Spleen (tissue), 11 donors: Measurements from ENCODE around the gene LDB1. TPM values are rescaled to one million over a fixed set of nuclear protein-coding genes. Genes with fewer than 3 reads are reported as not detected.
A peak's percentile ranks its signal among the peaks of the same experiment; 100 is the strongest.

Experiments used
- DNase-seq: peaks from one replicate; pipeline ENCODE4 v3.0.0-alpha.2; 2020
- H3K27ac ChIP-seq, 8 donors: fragments of 200-600 bp; sonication (generic) in 7 of 8; 1 replicate in 4 of 8; 2 replicates in 4 of 8; pipeline versions ENCODE4 v1.5.0 to v1.8.0; 2016 to 2021; ENCODE audit warnings: inconsistent platforms in 4 of 8, mild to moderate bottlenecking in 4 of 8, moderate library complexity in 1 of 8
- H3K27me3 ChIP-seq, 7 donors: fragments of 200-600 bp; sonication (generic) in 6 of 7; replicated peaks in 1 of 7; 1 replicate in 4 of 7; 2 replicates in 3 of 7; pipeline versions ENCODE4 v1.5.0 to v1.8.0; 2016 to 2021; ENCODE audit warnings: inconsistent platforms in 3 of 7, mild to moderate bottlenecking in 1 of 7
- H3K36me3 ChIP-seq, 6 donors: fragments of 200-600 bp; sonication (generic) in 5 of 6; 1 replicate in 4 of 6; 2 replicates in 2 of 6; pipeline versions ENCODE4 v1.5.0 to v1.8.0; 2016 to 2021; ENCODE audit warnings: inconsistent platforms in 2 of 6
- H3K4me1 ChIP-seq, 6 donors: fragments of 200-600 bp; sonication (generic) in 5 of 6; 1 replicate in 3 of 6; 2 replicates in 3 of 6; pipeline versions ENCODE4 v1.5.0 to v1.8.0; 2016 to 2021; ENCODE audit warnings: inconsistent platforms in 3 of 6
- H3K4me3 ChIP-seq, 8 donors: fragments of 200-600 bp; sonication (generic) in 7 of 8; 1 replicate in 4 of 8; 2 replicates in 4 of 8; pipeline versions ENCODE4 v1.5.0 to v1.8.0; 2016 to 2021; ENCODE audit warnings: inconsistent platforms in 4 of 8, mild to moderate bottlenecking in 4 of 8, moderate library complexity in 2 of 8
- H3K9me3 ChIP-seq, 8 donors: fragments of 200-600 bp; sonication (generic) in 7 of 8; 1 replicate in 4 of 8; 2 replicates in 4 of 8; pipeline versions ENCODE4 v1.5.0 to v1.8.0; 2016 to 2021; ENCODE audit warnings: inconsistent platforms in 4 of 8
- POLR2A ChIP-seq, 3 donors: fragments of 450-650 bp; IDR thresholded peaks; one replicate each; pipeline ENCODE4 v1.5.1; 2017; ENCODE audit warnings: antibody characterized with exemption in 3 of 3, mild to moderate bottlenecking in 1 of 3
- POLR2AphosphoS5 ChIP-seq, 3 donors: sonication (generic); formaldehyde crosslinking; IDR thresholded peaks; one replicate each; pipeline ENCODE4 v1.5.1; 2017; ENCODE audit warnings: antibody characterized with exemption in 3 of 3
- WGBS, 5 donors: extraction: QIAGEN DNeasy Blood & Tissue Kit in 3 of 5; methylation state at CpG; one replicate each; pipeline versions ENCODE4 v1.1.5 to v1.1.7; 2013 to 2018; 5-methylcytosine and 5-hydroxymethylcytosine counted together
- intact Hi-C: fragments of 100-400 bp; cut with DNase I; formaldehyde crosslinking; loops from one replicate; pipeline ENCODE4 v1.15.0; 2023; ENCODE audit warnings: low total_unique reads
- polyA plus RNA-seq, 3 donors: library from polyadenylated mRNA; stranded (reverse); fragments of 200-250 nt; gene quantifications; one replicate each; pipeline ENCODE4 v1.2.1, GENCODE V29; 2013
- total RNA-seq, 7 donors: library from RNA; depleted of rRNA in 3 of 7; stranded (reverse); fragments of >200 nt in 3 of 7; fragmentation: NEBNext Ultra II Directional in 4 of 7; extraction: Animal tissue kit (Norgen Biotek cat#: 25700) in 4 of 7; gene quantifications; one replicate each; pipeline versions ENCODE4 v1.1.0 to v1.2.1, GENCODE V29; 2016 to 2021
- TF ChIP-seq, protein P1 (sequence below), 11 experiments: fragments of 200-600 bp in 7 of 11; fragments of 450-650 bp in 4 of 11; sonication (generic) in 4 of 11; IDR thresholded peaks in 8 of 11; conservative IDR thresholded peaks in 3 of 11; 1 replicate in 7 of 11; 2 replicates in 4 of 11; pipeline versions ENCODE4 v1.4.0 to v1.8.0; 2016 to 2021; ENCODE audit warnings: antibody characterized with exemption in 11 of 11, inconsistent platforms in 4 of 11, mild to moderate bottlenecking in 1 of 11
- donor health status: healthy with polysubstance abuse.
- donor health status: DM: no; HTN: no; CAD: no; lungs with moderate emphysema.
- donor health status: DM: no; HTN: no; CAD: no.
- donor health status: Bipolar disorder and iron deficiency.
- donor health status: healthy.
- donor health status: DM: no; HTN: no; CAD: no.
- donor health status: DM: yes; HTN: yes; CAD: no.

LDB1 gene
- total and polyA plus RNA-seq, 10 donors: 22.5 to 89.9 (median 65.1) TPM

DNA sequence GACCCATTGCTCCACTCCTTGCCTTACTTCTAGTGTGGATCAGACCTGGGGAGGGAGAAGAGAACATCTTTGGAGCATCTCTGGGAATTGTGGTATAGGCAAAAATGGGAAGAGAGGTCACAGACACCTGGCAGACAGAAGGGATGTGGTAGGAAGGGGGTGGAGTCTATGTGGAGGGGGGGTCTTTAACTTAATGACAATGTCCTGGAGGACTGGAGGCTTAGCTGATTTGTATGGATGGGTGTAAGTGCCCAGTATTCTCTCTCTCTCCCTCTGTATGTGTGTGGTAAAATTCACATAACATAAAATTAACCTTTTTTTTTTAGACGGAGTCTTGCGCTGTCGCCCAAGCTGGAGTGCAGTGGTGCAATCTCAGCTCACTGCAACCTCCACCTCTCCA is 3.1 kb upstream of the LDB1 start:
- Histone ChIP-seq H3K27ac (peak overlapping the region in 1 of 8 donors; percentile 99), H3K4me3 (no peak overlapping the region), H3K27me3 (no peaks in the 10 kb centered on the region), H3K36me3 (no peaks in the 10 kb centered on the region), H3K4me1 (peaks cover 9 to 38% (median 25%) of the 10 kb centered on the region in 6 donors), H3K9me3 (no peaks in the 10 kb centered on the region)
- no peak for DNase-seq
- TF ChIP-seq POLR2AphosphoS5 (IDR thresholded peaks at IDR 0.05) (no peak), POLR2A (IDR thresholded peaks at IDR 0.05) (no peak)
- TF ChIP-seq, protein P1, sequence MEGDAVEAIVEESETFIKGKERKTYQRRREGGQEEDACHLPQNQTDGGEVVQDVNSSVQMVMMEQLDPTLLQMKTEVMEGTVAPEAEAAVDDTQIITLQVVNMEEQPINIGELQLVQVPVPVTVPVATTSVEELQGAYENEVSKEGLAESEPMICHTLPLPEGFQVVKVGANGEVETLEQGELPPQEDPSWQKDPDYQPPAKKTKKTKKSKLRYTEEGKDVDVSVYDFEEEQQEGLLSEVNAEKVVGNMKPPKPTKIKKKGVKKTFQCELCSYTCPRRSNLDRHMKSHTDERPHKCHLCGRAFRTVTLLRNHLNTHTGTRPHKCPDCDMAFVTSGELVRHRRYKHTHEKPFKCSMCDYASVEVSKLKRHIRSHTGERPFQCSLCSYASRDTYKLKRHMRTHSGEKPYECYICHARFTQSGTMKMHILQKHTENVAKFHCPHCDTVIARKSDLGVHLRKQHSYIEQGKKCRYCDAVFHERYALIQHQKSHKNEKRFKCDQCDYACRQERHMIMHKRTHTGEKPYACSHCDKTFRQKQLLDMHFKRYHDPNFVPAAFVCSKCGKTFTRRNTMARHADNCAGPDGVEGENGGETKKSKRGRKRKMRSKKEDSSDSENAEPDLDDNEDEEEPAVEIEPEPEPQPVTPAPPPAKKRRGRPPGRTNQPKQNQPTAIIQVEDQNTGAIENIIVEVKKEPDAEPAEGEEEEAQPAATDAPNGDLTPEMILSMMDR (IDR thresholded peaks at IDR 0.05 in 8 of 11, conservative IDR thresholded peaks at IDR 0.05 in 3 of 11): no peak
- 83 to 95% (median 92%) methylated on average over 3 of the region's 3 CpGs for WGBS, 5 donors
- intact Hi-C loops: no loop called here

- TF ChIP-seq, protein P1 (IDR thresholded peaks at IDR 0.05 in 8 of 11, conservative IDR thresholded peaks at IDR 0.05 in 3 of 11): no peak
- TF ChIP-seq POLR2AphosphoS5 (IDR thresholded peaks at IDR 0.05) (no peak), POLR2A (IDR thresholded peaks at IDR 0.05) (no peak)
- intact Hi-C loops: no loop called here
- WGBS, 5 donors: 96 to 100% (median 100%) methylated on average over 1 of the region's 1 CpG
- Histone ChIP-seq H3K36me3 (no peaks in the 10 kb centered on the region), H3K27me3 (no peaks in the 10 kb centered on the region), H3K9me3 (no peaks in the 10 kb centered on the region), H3K4me1 (peaks cover 17 to 46% (median 33%) of the 10 kb centered on the region in 6 donors), H3K4me3 (no peak overlapping the region), H3K27ac (peak overlapping the region in 5 of 8 donors; percentile 94 to 99 (median 97))
- DNase-seq: no peak
Measured at GRCh38 chr10:102122450-102122849, 2.3 kb upstream of the LDB1 start.

DNA sequence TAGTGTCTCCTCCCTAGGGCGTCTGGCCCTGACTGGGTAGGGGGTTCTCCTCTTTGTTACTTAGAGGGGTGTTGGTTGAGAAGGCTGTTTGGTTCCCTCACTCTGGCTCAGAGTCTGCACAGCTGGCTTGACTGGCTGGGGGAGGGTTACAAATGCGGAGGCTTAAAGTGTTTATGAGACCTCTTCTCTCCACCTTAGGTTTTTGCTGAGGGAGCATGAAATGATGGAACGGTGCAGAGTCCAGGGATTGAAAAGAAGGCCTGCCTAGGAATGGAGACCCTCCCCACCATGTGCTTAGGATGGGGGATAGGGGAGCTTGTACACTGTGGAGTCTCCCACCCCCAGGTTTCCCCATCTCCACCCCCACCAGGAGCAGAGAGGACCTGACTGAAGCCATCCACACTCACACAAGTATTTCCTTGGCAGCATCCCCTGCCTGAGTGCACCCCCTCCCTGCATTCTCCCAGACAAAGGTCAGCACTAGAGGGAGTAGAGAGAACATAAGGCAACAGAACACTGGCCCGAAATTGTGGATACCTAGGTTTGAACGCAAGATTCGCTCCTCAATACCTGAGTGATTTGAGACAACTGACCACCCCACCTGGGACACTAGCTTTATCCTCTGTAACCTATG is 1.7 kb upstream of the LDB1 start:
- no peaks in the 10 kb centered on the region for H3K9me3 ChIP-seq
- H3K4me3 ChIP-seq: peak overlapping the region in 4 of 8 donors; percentile 67 to 97 (median 80)
- H3K36me3 ChIP-seq: no peaks in the 10 kb centered on the region
- peak overlapping the region; percentile 92 to 99 (median 96) for H3K27ac ChIP-seq
- TF ChIP-seq, protein P1 (IDR thresholded peaks at IDR 0.05 in 8 of 11, conservative IDR thresholded peaks at IDR 0.05 in 3 of 11): no peak
- TF ChIP-seq POLR2AphosphoS5 (IDR thresholded peaks at IDR 0.05) (no peak), POLR2A (IDR thresholded peaks at IDR 0.05) (no peak)
- 69 to 79% (median 77%) methylated on average over 6 of the region's 6 CpGs for WGBS, 5 donors
- DNase-seq: no peak
- H3K4me1 ChIP-seq: peaks cover 23 to 52% (median 39%) of the 10 kb centered on the region in 6 donors
- intact Hi-C loops: no loop called here
- no peaks in the 10 kb centered on the region for H3K27me3 ChIP-seq

DNA sequence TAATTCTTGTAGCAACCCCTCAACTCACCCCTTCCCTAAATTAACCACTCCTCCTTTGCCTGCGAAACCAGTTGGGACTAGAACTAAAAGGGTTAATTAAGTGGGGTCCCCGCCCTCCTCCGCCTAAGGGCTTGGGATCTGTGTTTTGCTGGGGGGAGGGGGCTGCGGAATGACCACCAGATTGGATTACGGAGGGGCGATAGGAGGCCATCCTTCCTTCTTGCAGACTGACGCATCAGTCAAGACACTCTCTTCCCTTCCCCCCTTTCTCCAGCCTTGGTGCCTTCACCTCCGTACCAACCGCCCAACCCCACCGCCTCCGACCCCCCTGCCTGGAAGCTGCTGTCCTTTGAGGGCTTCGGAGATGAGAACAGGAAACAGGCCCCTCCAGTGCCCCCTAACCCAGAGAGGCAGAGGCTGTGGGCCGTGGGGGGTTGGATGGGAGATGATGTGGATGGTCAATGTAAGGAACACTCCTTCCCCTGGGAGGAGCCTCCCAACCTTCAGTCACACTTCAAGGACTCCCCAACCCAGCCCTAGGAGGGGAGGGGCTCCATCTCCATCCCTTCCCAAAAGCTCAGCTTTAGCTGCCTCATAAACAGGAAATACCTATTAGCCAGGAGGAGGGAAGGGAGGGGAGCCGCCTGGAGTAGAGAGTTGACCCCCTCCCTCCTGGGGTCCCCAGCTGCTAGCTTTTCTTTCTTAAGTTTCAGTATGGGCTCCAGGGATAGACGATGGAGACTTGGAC is 997 bp upstream of the LDB1 start:
- 2 to 5% (median 3%) methylated on average over 15 of the region's 15 CpGs for WGBS, 5 donors
- TF ChIP-seq POLR2AphosphoS5 (IDR thresholded peaks at IDR 0.05) (peak in 1 of 3 donors; percentile 37), POLR2A (IDR thresholded peaks at IDR 0.05) (no peak)
- TF ChIP-seq, protein P1 (IDR thresholded peaks at IDR 0.05 in 8 of 11, conservative IDR thresholded peaks at IDR 0.05 in 3 of 11): no peak
- peaks cover 29 to 59% (median 46%) of the 10 kb centered on the region in 6 donors for H3K4me1 ChIP-seq

More for the DNA sequence above, 997 bp upstream of the LDB1 start:
- no peaks in the 10 kb centered on the region for H3K9me3 ChIP-seq
- no peaks in the 10 kb centered on the region for H3K27me3 ChIP-seq
- intact Hi-C loops: no loop called here
- H3K27ac ChIP-seq: peak overlapping the region; percentile 92 to 99 (median 96)
- peak; percentile 84 for DNase-seq
- H3K4me3 ChIP-seq: peak overlapping the region; percentile 41 to 97 (median 84)
- H3K36me3 ChIP-seq: no peaks in the 10 kb centered on the region
